ENCODE data around the gene FILIP1L. TPM values are rescaled to one million over a fixed set of nuclear protein-coding genes. Genes with fewer than 3 reads are reported as not detected.

The FILIP1L gene
- total RNA-seq, 4 donors from 2014 or later = 28.3 to 56.3 (median 43.2) TPM

DNA sequence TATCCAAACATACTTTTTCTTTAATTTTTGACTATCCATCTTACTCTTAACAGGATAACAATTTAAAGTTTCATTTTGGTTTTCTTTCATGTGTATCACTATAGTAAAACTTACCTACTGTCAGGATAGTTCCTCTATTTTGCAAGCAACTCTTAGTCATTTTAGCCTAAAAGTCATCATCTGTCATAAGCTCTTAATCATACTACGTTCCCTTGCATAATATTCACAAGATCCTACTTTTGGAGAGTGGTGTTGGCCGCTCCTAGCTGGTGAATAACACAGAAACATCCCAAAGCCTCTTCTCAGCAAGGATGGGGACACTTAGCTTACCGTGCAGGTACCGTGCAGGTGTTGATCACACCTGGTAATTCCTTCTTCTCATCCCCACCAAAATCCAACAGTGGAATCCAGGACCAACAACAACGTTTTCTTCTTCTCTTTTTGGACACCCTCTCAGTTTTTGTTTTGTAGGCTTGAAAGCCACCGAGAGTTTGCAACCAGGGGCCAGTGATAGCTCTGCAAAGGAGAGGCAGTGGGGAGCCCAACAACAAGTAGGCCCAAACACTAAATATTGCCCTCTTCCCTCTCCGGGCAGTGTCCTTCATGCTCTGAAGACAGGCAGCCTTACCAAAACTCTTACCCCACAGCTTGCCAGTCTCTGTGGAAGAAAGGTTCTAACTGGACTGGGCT, 433 bp downstream of the FILIP1L start:
- TF ChIP-seq, protein P1, sequence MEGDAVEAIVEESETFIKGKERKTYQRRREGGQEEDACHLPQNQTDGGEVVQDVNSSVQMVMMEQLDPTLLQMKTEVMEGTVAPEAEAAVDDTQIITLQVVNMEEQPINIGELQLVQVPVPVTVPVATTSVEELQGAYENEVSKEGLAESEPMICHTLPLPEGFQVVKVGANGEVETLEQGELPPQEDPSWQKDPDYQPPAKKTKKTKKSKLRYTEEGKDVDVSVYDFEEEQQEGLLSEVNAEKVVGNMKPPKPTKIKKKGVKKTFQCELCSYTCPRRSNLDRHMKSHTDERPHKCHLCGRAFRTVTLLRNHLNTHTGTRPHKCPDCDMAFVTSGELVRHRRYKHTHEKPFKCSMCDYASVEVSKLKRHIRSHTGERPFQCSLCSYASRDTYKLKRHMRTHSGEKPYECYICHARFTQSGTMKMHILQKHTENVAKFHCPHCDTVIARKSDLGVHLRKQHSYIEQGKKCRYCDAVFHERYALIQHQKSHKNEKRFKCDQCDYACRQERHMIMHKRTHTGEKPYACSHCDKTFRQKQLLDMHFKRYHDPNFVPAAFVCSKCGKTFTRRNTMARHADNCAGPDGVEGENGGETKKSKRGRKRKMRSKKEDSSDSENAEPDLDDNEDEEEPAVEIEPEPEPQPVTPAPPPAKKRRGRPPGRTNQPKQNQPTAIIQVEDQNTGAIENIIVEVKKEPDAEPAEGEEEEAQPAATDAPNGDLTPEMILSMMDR (IDR thresholded peaks at IDR 0.05; ENCODE audit: low read depth) = no peak

- TF ChIP-seq, protein P1 (IDR thresholded peaks at IDR 0.05; ENCODE audit: low read depth) = no peak
These were observed 2.6 kb downstream of the FILIP1L start for GRCh38 chr3:100111728-100112127.

GRCh38 chr3:100110162-100110561, 4.1 kb downstream of the FILIP1L start:
- TF ChIP-seq, protein P1 (IDR thresholded peaks at IDR 0.05; ENCODE audit: low read depth) = no peak

DNA sequence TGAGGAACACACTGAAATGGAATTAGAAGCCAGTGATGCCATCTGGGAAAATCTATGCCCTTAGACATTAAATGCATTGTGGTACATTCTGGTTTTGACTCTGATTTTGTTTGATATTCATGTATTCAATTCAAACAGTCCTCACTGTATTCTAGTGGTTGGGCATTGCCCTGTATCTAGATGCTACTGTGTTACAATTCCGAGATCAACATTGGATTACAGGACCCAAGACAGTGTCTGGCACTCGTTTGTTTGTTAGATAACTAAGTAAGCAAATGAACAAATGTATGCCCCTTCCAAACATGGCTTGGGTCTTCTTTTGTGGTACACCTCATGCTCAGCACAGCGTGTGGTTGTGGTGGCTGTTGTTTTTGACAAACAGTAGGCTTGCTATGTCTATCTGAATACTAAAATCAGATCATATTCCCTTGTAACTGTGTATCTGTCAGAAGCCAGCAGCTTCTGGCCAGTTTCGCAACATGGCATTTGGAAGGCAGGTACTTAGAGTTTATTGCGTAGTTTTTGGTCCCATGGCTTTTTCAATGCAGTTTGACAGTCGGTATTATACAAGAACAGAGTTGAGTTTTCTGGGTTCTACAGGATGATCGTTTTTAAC, 5.7 kb downstream of the FILIP1L start:
- TF ChIP-seq, protein P1 (IDR thresholded peaks at IDR 0.05; ENCODE audit: low read depth) = no peak

DNA sequence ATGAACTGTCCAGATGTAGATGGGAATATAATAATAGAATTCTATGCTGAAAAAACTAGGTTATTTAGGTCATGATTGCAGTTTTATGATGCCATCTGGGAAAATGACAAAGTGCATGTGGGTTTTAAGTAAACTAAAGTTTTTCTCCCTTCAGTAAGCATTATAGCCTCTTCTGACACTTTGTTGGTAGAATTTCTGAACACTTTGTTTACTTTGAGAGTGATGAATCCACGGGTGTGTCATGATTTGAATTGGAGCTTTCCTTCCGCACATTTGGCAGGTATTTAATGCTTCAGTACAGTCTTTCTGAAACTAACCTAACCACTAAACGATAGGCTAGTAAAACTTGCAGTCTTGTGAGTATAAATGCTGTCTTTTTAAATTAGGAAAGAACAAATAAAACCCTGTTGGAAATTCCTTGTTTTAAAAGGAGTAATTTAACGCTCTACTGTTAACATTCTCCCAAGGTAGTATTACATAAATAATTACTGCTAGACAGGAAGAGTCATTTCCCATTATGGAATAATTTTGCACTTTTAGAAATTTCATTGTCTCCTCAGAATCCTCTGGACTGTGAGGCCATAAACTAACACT, 7.0 kb downstream of the FILIP1L start:
- TF ChIP-seq, protein P1 (IDR thresholded peaks at IDR 0.05; ENCODE audit: low read depth) = no peak

DNA sequence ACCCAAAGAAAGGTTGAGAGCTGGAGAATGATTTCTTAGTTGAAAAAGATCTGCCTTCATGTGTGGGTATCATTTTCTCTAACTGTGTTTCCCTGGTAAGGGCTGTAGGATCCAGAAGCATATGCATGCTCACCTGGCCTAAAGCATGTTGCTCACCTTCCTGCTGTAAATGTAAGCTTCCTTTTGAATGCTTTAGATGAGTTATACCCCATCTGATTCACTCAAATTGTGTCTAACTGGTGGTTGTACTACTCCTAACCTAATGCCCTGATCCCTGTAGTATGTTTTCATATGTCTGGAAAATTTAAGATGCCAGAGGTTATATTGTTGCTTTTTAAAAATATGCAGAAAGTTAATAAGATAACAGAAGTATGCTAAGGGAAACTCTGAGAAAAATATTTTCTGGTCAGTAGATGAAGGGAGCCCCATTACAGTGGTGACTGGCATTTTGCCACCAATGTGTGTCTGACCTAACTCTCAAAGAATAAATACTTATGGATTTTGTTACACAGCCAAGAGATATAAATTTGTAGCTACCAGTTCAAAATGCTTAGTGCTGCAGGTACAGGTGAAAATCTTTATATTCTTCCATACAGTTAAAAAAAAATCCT, 7.7 kb downstream of the FILIP1L start:
- TF ChIP-seq, protein P1 (IDR thresholded peaks at IDR 0.05; ENCODE audit: low read depth) = no peak

DNA sequence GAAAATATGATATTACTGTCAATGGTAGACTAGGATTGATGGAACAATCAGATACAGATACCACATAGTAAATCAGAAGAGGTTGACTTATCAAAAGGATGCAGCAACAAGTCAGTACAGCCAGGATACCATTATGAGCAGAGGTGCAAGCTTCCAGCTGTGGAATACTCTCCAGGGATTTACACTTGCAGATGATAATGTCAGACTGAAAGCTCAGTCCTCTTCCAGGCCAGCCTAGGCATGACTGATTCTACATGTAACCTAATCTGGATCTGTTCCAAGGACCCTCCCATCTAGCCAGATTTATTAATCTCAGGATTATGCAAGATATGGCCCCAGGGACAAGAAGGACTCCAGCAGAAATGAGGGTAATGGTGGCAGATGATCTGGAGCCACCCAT, 8.2 kb downstream of the FILIP1L start:
- TF ChIP-seq, protein P1 (IDR thresholded peaks at IDR 0.05; ENCODE audit: low read depth) = no peak

Measured in subcutaneous adipose tissue (tissue), 4 donors.